GM21528 (cell line): Measurements from ENCODE around the gene PCBP4.
"Not testable (repeated sequence)": the region's sequence is repeated elsewhere in the genome, so short reads cannot be mapped to it uniquely, and the experiment has no call there.

Source experiments
- ATAC-seq: cut with Tn5 transposase; IDR thresholded peaks from one replicate; pipeline ENCODE4 v1.9.1; 2021; ENCODE audit warnings: mild to moderate bottlenecking, moderate library complexity; ENCODE audit not compliant: unreplicated experiment, low FRiP score

Gene PCBP4

GRCh38 chr3:51928981-51929380 lies 38.3 kb downstream of the PCBP4 start:
- ATAC-seq, result not testable (repeated sequence)

GRCh38 chr3:51928438-51928837 lies 38.8 kb downstream of the PCBP4 start:
- ATAC-seq, result no peak

- ATAC-seq, result no peak
Measured at GRCh38 chr3:51927061-51927977, 39.9 kb downstream of the PCBP4 start.

- no peak for ATAC-seq
Measured at GRCh38 chr3:51921081-51921578, 46.1 kb downstream of the PCBP4 start.

GRCh38 chr3:51916418-51916817 lies 50.8 kb downstream of the PCBP4 start:
- no peak for ATAC-seq

- ATAC-seq, result no peak
Measured at GRCh38 chr3:51908026-51908425, 59.2 kb downstream of the PCBP4 start.
